Central memory CD8-positive, alpha-beta T cell (primary cell): ENCODE results near the gene FLT3.
"Not testable (repeated sequence)": the region's sequence is repeated elsewhere in the genome, so short reads cannot be mapped to it uniquely, and the experiment has no call there.

Experiments
- ATAC-seq: fragments of 150-1000 bp; cut with Tn5 transposase; replicated peaks from 2 replicates; pipeline ENCODE4 v1.10.0; 2022; ENCODE audit warnings: mild to moderate bottlenecking, moderate FRiP score, moderate number of reproducible peaks; ENCODE audit not compliant: poor library complexity, severe bottlenecking; ENCODE audit errors: extremely low read depth
- DNase-seq, 2 donors: peaks; one replicate each; pipeline ENCODE4 v3.0.0; 2021; ENCODE audit warnings: low spot score in 2 of 2
- H3K27ac Mint-ChIP-seq: one replicate; pipeline ENCODE4 v1.8.0; 2022; ENCODE audit warnings: low read depth, mild to moderate bottlenecking, moderate library complexity, mixed read lengths
- H3K27me3 Mint-ChIP-seq: one replicate; pipeline ENCODE4 v1.8.0; 2022; ENCODE audit warnings: mixed read lengths
- H3K36me3 Mint-ChIP-seq: one replicate; pipeline ENCODE4 v1.8.0; 2022; ENCODE audit warnings: mild to moderate bottlenecking, moderate library complexity, mixed read lengths; ENCODE audit not compliant: insufficient read depth
- H3K4me1 Mint-ChIP-seq: one replicate; pipeline ENCODE4 v1.8.0; 2022; ENCODE audit warnings: mixed read lengths
- H3K4me3 Mint-ChIP-seq: one replicate; pipeline ENCODE4 v1.8.0; 2022; ENCODE audit warnings: mild to moderate bottlenecking, moderate library complexity, mixed read lengths
- H3K9me3 Mint-ChIP-seq: one replicate; pipeline ENCODE4 v1.8.0; 2022; ENCODE audit warnings: mixed read lengths

Gene FLT3

DNA sequence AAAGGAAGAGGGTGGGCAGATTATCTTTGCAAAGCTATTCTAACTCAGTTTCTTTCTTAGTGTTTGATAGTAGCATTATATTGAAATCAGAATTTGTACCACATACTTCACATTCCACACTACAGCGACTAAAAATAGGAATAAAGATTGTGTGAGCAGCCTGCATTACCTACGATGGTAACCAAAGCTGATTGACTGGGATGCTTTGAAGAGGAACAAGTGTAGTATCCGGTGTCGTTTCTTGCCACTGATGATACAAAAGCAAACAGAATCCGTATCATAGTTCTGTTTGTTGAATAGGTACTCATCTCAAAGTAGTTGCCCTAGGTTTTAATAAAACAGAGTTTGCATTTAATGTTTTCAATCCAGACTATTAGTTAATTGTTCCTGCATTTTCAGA lies 51.2 kb downstream of the FLT3 start:
- no peak for ATAC-seq
- H3K4me3 Mint-ChIP-seq, result no peak overlapping the region
- H3K27ac Mint-ChIP-seq, result no peak overlapping the region

DNA sequence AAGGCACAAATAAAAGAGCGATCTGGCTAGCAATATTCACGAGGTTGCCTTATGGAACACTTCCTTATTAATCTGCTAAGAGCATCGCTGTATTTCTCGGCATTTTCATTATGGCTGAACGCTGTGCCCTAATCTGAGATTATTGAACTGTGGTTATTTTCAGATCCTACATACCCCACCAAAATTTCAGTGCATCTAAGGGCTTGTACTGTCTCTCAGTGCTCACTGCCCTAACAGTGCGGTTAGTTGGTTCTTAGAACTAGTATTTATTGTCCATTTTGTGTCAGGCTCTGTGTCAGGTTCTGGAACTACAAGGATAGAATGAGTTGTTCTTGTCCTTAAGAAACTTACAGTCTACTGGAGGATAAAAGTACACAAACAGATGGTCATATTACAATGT lies 51.6 kb downstream of the FLT3 start:
- ATAC-seq (no peak), DNase-seq (no peak)
- Mint-ChIP-seq H3K4me3 (no peak overlapping the region), H3K27ac (no peak overlapping the region), H3K36me3 (peaks cover 4% of the 10 kb centered on the region), H3K9me3 (no peaks in the 10 kb centered on the region), H3K4me1 (no peaks in the 10 kb centered on the region), H3K27me3 (peaks cover 15% of the 10 kb centered on the region)

More for the DNA sequence above, 51.2 kb downstream of the FLT3 start:
- no peaks in the 10 kb centered on the region for H3K4me1 Mint-ChIP-seq
- H3K9me3 Mint-ChIP-seq, result no peaks in the 10 kb centered on the region
- no peak for DNase-seq
- peaks cover 17% of the 10 kb centered on the region for H3K27me3 Mint-ChIP-seq
- H3K36me3 Mint-ChIP-seq, result peaks cover 4% of the 10 kb centered on the region

DNA sequence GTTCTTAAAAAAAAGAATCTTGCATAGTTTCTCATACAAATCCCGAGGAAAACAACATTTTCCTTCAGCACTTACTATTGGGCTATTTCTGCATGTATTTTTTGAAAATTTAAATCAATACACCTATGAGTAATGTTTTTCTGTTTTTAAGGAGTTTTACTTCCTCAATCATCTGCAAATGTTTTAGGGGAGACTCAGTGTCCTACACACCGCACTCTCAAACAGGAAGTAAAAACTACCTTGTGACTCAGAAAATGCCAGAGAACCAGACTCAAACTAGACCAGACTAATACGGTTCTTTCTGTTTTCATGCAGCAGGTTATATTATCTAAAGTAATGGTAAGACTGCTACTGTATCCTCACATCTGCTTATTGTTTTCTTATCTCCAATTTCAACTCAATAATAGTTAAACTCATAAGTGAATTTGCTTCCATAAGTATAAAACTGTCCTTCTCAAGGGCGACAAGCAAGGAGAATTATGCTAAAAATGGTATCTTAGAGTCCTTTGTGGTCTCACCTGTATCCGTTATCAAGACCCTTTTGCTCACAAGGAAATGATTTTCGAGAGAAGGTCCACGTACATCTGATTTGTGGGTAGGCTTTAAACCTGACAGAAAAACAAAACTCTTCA lies 52.5 kb downstream of the FLT3 start:
- Mint-ChIP-seq H3K27me3 (peaks cover 23% of the 10 kb centered on the region), H3K9me3 (no peaks in the 10 kb centered on the region), H3K4me1 (no peaks in the 10 kb centered on the region), H3K36me3 (peaks cover 4% of the 10 kb centered on the region), H3K27ac (no peak overlapping the region), H3K4me3 (no peak overlapping the region)
- peak; percentile 40 for ATAC-seq
- no peak for DNase-seq

DNA sequence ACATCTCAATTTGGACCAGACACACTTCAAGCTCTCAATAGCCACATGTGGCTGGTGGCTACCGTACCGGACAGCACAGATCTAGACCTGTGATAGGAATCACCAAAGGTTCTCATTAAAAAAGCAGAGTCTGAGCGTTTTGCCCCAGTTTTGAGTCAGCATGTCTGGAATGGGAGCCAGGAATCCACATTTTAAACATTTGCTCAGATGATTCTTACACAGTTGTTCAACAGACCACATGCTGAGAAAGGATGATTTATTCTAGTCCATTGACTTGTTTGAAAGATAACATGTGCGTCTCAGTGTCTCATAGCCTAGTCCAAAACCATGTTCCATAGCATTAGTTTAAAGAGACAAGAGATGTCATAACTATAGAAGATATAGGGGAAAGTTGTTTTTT lies 53.4 kb downstream of the FLT3 start:
- Mint-ChIP-seq H3K4me1 (no peaks in the 10 kb centered on the region), H3K27ac (no peak overlapping the region), H3K36me3 (peaks cover 4% of the 10 kb centered on the region), H3K4me3 (no peak overlapping the region), H3K27me3 (peaks cover 28% of the 10 kb centered on the region), H3K9me3 (no peaks in the 10 kb centered on the region)
- DNase-seq (no peak), ATAC-seq (no peak)

DNA sequence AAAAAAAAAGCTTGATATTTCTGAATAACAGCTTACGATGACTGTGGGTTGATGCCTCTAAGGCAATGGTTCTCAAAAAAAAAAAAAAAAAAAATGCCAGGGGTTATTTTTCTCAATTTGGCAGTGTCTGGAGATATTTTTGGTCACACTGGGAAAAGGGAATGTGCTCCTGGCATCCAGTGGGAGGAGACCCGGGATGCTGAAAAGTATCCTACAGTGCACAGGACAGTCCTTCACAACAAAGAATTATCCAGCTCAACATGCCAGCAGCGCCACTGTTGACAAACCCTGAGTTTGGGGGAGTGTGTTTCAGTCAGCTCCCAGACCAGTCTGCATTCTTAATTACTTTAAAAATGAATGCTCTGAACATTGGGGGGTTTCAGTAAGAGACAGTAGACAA lies 54.5 kb downstream of the FLT3 start:
- Mint-ChIP-seq H3K27ac (no peak overlapping the region), H3K4me3 (no peak overlapping the region)
- no peak for ATAC-seq

DNA sequence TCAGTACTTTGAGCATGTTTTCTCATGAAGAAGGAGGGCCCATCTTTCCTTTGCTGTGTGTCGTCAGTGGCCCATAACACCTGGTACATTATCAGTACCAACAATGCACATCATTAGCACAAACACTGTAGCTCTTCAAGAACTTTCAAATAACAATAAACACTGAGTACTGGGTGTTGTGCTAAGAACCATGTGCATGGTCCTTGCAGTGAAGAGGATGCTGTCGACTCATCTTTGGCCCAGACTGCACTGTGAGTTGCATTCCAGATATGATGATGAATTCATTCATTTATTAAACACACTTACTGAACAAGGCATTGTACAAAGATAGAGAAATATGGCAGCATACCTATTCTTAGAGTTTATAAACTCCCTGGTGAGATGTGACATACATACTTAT lies 55.8 kb downstream of the FLT3 start:
- ATAC-seq (no peak), DNase-seq (no peak)

More for the DNA sequence above, 54.5 kb downstream of the FLT3 start:
- H3K4me1 Mint-ChIP-seq, result no peaks in the 10 kb centered on the region
- DNase-seq, result no peak
- peaks cover 37% of the 10 kb centered on the region for H3K27me3 Mint-ChIP-seq
- H3K36me3 Mint-ChIP-seq, result peaks cover 2% of the 10 kb centered on the region
- H3K9me3 Mint-ChIP-seq, result no peaks in the 10 kb centered on the region

DNA sequence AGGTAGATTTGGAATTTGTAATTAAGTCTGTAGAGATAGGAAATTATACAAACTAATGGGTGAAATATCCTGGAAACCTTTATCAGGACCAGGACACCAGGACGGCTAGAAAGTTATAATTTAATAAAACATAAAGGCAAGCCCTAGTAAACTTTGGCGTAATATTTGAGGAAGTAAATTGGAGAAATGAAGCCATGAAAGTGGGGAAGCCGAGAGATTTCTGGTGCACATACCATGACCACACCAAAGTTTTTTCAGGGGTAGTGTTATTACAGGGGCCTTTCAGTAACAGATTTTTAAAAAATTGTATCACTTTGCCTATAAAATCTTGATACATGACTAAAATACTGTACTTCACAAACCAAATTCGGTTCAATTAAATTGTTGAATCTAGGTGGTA lies 57.2 kb downstream of the FLT3 start:
- H3K4me1 Mint-ChIP-seq, result no peaks in the 10 kb centered on the region
- peaks cover 61% of the 10 kb centered on the region for H3K27me3 Mint-ChIP-seq
- H3K9me3 Mint-ChIP-seq, result no peaks in the 10 kb centered on the region
- H3K36me3 Mint-ChIP-seq, result peaks cover 2% of the 10 kb centered on the region
- ATAC-seq, result no peak
- no peak overlapping the region for H3K4me3 Mint-ChIP-seq
- DNase-seq, result no peak
- no peak overlapping the region for H3K27ac Mint-ChIP-seq

More for the DNA sequence above, 55.8 kb downstream of the FLT3 start:
- H3K27me3 Mint-ChIP-seq, result peaks cover 50% of the 10 kb centered on the region
- H3K4me1 Mint-ChIP-seq, result no peaks in the 10 kb centered on the region
- H3K36me3 Mint-ChIP-seq, result peaks cover 2% of the 10 kb centered on the region
- no peak overlapping the region for H3K27ac Mint-ChIP-seq
- H3K4me3 Mint-ChIP-seq, result no peak overlapping the region
- no peaks in the 10 kb centered on the region for H3K9me3 Mint-ChIP-seq

DNA sequence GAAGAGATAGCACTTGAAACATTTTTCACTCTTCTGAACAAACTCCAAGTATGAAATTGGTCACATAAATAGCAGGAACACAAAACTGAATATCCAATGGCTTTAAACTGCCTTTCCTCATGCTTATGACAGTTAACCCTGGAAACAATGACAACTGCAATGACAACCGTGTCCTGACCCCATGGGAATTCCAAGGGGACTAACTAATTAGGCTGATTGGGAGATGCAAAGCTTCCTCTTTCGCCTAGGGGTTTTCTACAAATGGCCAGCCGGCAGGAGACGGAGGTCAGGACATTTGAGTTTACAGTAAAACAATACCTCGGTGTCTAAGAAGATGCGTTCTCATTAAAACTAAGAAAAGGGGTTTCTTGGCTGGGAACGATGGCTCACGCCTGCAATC lies 58.9 kb downstream of the FLT3 start:
- Mint-ChIP-seq H3K9me3 (no peaks in the 10 kb centered on the region), H3K4me1 (no peaks in the 10 kb centered on the region), H3K27ac (no peak overlapping the region), H3K4me3 (no peak overlapping the region), H3K36me3 (peaks cover 2% of the 10 kb centered on the region), H3K27me3 (peaks cover 65% of the 10 kb centered on the region)
- no peak for DNase-seq
- ATAC-seq, result no peak

DNA sequence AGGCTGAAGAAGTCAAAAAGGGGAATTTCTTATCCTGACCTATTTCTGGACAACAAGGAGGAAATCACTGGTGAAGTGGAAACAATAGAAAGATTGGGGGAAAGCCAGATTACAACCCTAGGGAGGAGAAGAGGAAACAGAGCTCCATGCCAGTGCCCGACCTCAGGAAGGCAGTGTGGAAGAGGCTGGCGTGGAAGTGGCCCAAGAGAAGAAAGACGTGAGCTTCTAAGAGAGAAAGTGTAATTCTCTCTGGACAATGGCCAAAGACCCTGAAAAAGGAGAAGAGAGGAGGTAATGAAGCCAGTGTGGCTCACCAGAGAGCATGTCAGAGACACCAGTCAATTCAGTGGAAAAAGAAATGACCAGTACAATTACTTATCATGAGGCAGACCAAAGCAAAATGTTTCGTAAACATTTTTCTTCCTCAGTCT lies 59.3 kb downstream of the FLT3 start:
- Mint-ChIP-seq H3K4me3 (no peak overlapping the region), H3K27ac (no peak overlapping the region), H3K36me3 (peaks cover 2% of the 10 kb centered on the region), H3K9me3 (no peaks in the 10 kb centered on the region), H3K27me3 (peaks cover 65% of the 10 kb centered on the region), H3K4me1 (no peaks in the 10 kb centered on the region)
- ATAC-seq (no peak), DNase-seq (no peak)

DNA sequence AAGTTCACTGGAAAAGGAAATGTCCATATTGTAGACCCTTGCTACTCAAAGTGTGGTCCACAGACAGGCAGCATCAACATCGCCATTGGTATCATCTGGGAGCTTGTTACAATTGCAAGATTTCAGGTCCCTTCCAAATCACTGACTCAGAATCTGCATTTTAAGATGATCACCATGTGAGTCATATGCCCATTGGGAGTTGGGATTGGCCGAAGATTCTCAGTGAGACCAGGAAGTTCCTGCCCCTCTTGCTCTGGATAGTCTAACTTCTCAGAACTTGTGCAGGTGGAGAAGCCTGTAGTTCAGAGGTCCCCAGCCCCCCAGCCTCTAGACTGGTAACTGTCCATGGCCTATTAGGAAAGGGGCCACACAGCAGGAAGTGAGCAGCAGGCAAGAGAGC lies 63.0 kb downstream of the FLT3 start:
- no peak for DNase-seq
- Mint-ChIP-seq H3K4me1 (no peaks in the 10 kb centered on the region), H3K27me3 (peaks cover 65% of the 10 kb centered on the region), H3K27ac (no peak overlapping the region), H3K4me3 (no peak overlapping the region), H3K36me3 (no peaks in the 10 kb centered on the region), H3K9me3 (no peaks in the 10 kb centered on the region)
- ATAC-seq, result no peak

DNA sequence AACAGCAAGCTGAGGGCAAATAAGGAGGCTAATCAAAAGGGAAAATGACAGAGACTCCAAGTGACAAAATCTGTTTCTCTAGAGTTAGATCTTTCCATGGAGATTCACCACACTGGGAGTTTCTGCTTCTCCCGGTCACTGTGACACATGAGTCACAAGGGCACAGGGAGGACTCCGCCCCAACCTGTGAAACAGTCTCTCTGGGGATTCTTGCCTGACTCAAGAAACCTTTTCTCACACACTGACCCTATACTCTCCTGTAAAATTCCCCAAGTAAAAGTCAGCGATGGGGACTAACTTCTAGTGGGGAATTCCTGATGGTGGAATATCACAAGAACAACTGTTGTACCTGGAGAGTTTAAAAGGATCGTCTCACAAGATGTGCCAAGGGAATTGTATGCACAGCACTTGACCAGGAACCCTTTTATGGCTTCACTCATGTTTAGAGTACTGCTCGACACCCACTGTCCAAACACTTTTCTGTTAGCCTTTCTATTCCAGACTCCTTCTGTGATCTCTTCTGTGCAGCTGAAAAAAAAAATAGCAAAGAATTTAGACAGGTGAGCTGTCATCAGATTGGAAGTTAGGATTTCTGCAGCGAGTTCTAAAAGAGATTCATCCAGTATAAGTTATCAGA lies 65.1 kb downstream of the FLT3 start:
- no peak for DNase-seq
- no peak for ATAC-seq
- Mint-ChIP-seq H3K27me3 (peaks cover 70% of the 10 kb centered on the region), H3K27ac (no peak overlapping the region), H3K36me3 (no peaks in the 10 kb centered on the region), H3K9me3 (no peaks in the 10 kb centered on the region), H3K4me3 (no peak overlapping the region), H3K4me1 (no peaks in the 10 kb centered on the region)

DNA sequence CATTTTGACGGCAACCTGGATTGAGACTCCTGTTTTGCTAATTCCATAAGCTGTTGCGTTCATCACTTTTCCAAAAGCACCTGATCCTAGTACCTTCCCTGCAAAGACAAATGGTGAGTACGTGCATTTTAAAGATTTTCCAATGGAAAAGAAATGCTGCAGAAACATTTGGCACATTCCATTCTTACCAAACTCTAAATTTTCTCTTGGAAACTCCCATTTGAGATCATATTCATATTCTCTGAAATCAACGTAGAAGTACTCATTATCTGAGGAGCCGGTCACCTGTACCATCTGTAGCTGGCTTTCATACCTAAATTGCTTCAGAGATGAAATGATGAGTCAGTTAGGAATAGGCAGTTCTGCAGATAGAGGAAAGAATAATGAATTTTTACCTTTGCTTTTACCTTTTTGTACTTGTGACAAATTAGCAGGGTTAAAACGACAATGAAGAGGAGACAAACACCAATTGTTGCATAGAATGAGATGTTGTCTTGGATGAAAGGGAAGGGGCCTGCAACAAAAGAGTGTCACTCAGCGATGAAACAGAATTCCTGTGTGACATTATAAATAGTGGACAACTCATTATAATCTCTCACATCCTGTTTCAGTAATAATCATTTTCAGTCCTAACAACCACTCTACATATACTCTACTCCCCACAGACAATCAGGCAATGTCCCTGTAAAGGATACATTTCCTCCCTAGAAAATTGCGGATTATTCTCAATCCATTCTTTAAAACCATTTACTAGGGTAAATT lies 66.3 kb downstream of the FLT3 start:
- Mint-ChIP-seq H3K36me3 (no peaks in the 10 kb centered on the region), H3K27me3 (peaks cover 73% of the 10 kb centered on the region), H3K4me3 (no peak overlapping the region), H3K4me1 (no peaks in the 10 kb centered on the region), H3K9me3 (no peaks in the 10 kb centered on the region), H3K27ac (no peak overlapping the region)
- no peak for DNase-seq
- ATAC-seq, result no peak

DNA sequence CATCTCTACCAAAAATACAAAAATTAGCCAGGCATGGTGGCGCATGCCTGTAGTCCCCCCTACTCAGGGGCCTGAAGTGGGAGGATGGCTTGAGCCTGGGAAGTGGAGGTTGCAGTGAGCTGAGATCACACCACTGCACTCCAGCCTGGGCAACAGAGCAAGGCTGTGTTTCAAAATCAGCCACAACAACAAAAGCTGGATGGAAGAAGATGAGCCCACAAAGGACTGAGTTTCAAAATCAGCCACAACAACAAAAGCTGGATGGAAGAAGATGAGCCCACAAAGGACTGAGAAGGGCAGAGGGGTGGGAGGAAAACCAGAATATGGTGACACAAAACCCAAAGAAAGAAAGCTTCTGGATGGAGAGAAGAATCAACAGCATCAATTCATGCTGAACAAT lies 67.9 kb downstream of the FLT3 start:
- peaks cover 68% of the 10 kb centered on the region for H3K27me3 Mint-ChIP-seq
- not testable (repeated sequence) for H3K4me1 Mint-ChIP-seq, H3K9me3 Mint-ChIP-seq, H3K27ac Mint-ChIP-seq, H3K36me3 Mint-ChIP-seq, ATAC-seq, DNase-seq, H3K4me3 Mint-ChIP-seq
